ENCODE measurements around the gene IGFL2.
"Not testable (repeated sequence)": the region's sequence is repeated elsewhere in the genome, so short reads cannot be mapped to it uniquely, and the experiment has no call there.

IGFL2 gene

GRCh38 chr19:46142294-46142693 is 5.7 kb upstream of the IGFL2 start:
- no peak for DNase-seq (ENCODE audit: low read depth)

DNA sequence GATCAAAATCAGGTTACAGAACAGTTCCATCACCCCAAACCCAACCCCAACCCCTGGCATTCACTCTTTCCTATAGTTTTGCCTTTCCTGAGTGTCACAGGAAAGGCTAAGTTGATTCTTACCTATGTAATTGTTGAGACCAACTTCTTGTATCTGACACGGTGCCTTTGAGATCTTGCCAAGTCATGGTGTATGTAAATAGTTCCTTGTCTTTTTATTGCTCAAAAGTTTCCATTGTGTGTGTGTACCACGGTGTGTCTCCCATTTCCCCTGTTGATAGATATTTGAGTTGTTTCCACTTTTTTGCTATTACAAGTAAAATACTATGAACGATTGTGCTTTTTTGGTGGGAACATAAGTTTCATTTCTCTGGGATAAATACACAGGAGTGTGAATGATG is 3.3 kb upstream of the IGFL2 start:
- no peak for DNase-seq (ENCODE audit: low read depth)

- DNase-seq (ENCODE audit: low read depth) = no peak
Observed at GRCh38 chr19:46147166-46147740, 785 bp upstream of the IGFL2 start.

GRCh38 chr19:46150606-46151005 is 2.6 kb downstream of the IGFL2 start:
- no peak for DNase-seq (ENCODE audit: low read depth)

- DNase-seq (ENCODE audit: low read depth) = no peak
Observed at GRCh38 chr19:46155237-46155636, 7.2 kb downstream of the IGFL2 start.

- no peak for DNase-seq (ENCODE audit: low read depth)
Observed at GRCh38 chr19:46159418-46160232, 11.6 kb downstream of the IGFL2 start.

GRCh38 chr19:46160233-46160775 is 12.3 kb downstream of the IGFL2 start:
- no peak for DNase-seq (ENCODE audit: low read depth)

- not testable (repeated sequence) for DNase-seq (ENCODE audit: low read depth)
Observed at GRCh38 chr19:46161642-46162257, 13.7 kb downstream of the IGFL2 start.

- no peak for DNase-seq (ENCODE audit: low read depth)
Observed at GRCh38 chr19:46162731-46163130, 14.7 kb downstream of the IGFL2 start.

DNA sequence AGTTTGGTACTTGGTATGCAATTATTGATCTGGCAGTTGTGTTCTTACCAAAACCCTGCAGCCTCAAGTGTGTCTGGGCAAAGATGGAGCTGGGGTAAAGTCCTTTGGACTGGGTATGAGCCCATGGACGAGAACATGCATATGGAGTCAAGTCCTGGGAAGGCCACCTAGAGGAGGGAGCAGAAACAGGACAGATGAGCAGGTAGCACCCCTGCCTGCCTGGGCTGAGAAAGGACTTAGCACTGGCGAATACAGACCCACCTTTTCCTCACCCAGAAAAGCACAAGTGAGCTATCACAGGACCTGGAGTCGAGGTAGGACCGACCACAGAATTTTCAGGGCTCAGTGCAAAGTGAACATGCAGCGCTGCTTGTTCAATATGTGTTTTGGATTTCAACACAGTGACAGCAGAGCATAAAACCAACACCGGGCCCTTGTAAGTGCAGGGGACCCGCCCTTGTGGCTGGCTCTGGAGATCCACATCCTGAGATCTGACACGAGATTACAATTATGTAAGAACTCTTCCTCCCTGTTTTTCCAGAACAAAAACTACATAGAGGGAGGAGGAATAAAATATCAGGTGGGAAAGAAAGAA is 25.9 kb downstream of the IGFL2 start:
- DNase-seq (ENCODE audit: low read depth) = no peak

- no peak for DNase-seq (ENCODE audit: low read depth)
Observed at GRCh38 chr19:46176116-46176860, 28.2 kb downstream of the IGFL2 start.

DNA sequence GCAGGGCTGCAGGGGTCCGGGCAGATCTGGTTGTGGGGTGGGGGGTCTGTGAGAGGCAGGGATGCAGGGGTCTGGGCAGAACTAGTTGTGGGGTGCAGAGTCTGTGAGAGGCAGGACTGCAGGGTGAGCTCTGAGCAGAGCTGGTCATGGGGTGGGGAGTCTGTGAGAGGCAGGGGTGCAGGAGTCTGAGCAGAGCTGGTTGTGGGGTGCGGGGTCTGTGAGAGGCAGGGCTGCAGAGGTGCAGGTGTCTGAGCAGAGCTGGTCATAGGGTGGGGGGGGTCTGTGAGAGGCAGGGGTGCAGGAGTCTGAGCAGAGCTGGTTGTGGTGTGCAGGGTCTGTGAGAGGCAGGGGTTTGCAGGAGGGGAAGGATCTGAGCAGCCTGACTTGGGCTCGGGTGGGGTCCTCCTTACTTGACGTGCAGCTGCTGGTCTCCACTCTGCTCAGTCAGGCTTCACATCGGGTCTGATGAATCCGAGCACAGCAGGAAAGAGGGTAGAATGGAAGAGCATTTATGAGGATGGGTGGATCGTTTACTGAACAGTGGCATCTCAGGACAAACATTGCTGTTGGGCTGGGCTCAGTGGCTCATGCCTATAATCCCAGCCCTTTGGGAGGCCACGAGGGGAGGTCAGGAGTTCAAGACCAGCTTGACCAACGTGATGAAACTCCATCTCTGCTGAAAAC is 31.2 kb downstream of the IGFL2 start:
- no peak for DNase-seq (ENCODE audit: low read depth)

GRCh38 chr19:46180701-46181387 is 32.8 kb downstream of the IGFL2 start:
- DNase-seq (ENCODE audit: low read depth) = no peak

GRCh38 chr19:46181388-46181779 is 33.3 kb downstream of the IGFL2 start:
- DNase-seq (ENCODE audit: low read depth) = no peak

DNA sequence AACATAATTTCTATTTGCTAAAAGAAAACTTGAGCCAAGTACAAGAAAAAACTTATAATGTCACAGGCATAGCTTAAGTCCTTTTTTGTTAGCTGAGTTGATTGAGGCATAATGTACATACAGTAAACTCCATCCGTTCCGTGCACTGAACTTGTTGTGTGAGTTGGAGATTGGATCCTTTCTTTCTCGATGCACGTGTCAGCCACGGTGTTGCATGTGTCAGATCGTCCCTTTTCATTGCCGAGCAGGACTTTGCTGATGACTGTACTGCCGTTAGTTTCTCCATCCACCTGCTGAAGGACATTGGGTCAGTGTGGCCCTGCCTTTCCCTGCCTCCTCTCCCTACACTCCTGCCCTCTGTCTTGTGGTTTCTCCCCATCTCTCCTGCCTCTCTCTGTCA is 34.4 kb downstream of the IGFL2 start:
- DNase-seq (ENCODE audit: low read depth) = no peak

DNA sequence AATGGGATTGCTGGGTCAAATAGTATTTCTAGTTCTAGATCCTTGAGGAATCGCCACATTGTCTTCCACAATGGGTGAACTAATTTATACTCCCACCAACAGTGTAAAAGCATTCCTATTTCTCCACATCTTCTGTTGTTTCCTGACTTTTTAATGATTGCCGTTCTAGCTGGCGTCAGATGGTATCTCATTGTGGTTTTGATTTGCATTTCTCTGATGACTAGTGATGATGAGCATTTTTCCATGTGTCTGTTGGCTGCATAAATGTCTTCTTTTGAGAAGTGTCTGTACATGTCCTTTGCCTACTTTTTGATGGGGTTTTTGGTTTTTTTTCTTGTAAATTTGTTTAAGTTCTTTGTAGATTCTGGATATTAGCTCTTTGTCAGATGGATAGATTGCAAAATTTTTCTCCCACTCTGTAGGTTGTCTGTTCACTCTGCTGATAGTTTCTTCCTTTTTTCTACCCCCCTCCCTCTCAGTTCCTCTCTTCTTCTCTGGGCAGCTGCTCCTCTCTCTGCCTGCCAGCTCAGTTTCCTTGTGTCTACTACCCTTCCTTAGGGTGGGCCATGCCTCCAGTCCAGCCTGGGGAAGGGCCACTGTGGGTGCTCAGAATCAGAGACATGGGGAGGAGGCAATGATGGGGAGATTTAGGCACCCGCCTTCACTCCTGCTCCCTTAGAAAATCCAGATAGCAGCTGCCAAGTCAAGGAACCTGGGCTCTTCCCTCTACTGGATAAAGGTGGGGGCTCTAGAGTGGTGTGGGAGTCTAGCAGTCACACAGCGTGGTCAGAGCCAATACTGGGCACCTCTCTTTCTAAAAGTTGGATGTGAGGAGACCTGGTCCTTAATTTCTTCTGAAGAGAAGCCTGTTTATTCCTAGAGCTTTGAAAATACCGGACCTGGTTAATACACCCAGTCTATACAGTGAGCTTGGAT is 37.0 kb downstream of the IGFL2 start:
- DNase-seq (ENCODE audit: low read depth) = not testable (repeated sequence)

DNA sequence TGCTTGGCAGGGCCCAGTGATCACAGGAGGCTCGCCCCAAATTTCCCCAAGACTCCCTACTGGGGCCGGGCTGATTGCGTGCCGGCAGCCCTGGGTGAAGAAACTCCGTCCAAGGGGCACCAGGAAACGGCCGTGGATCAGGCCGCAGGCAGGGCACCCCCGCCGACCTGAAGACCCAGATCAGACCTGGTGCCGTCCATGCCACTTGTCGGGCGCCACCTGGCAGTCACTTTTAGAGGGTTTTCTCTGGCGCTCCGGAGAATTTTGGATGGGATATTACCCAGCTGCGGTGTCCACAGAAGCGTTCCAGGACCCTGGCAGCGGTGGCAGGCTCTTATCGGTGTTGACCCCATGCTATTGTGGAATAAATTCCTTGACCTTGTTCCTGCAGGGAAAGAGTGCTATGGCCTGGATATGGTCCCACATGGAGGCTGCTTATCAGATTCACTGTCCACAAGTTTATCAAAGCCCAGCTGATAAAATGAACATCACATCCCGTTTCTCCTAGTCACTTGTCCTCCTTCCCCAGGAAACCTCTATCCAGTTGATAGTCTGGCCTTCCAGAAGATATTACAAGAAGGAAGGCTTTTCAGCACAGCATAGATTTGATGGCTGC is 38.2 kb downstream of the IGFL2 start:
- no peak for DNase-seq (ENCODE audit: low read depth)

DNA sequence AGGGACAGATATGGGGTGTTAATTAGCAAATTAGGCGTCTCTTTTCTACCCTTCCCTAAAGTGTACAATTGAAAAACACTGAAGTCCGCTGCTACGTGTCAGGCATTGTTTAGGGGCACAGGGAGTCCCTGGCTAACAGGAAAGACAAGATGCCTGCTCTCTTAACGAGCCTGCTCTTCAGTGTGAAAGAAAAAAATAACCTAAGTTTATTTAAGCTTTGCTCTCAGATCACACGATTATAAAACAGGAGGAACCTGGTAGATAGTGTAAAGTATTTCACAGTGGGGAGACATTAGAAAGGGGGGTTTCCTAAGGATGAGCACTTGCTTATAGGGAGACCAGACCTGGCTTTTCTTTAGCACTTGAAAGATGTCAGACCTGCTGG is 38.7 kb downstream of the IGFL2 start:
- no peak for DNase-seq (ENCODE audit: low read depth)
